GM21737 (cell line): ENCODE measurements around the gene ZEB2.

Experiments
- ATAC-seq: cut with Tn5 transposase; IDR thresholded peaks from one replicate; pipeline ENCODE4 v1.9.1; 2021; ENCODE audit warnings: mild to moderate bottlenecking, moderate library complexity; ENCODE audit not compliant: unreplicated experiment

ZEB2 gene

GRCh38 chr2:144496092-144496976 is 23.6 kb downstream of the ZEB2 start:
- ATAC-seq: no peak

- no peak for ATAC-seq
Measured at GRCh38 chr2:144495227-144496091, 24.5 kb downstream of the ZEB2 start.

- ATAC-seq: no peak
Measured at GRCh38 chr2:144493027-144493809, 26.7 kb downstream of the ZEB2 start.

GRCh38 chr2:144490857-144491256 is 29.1 kb downstream of the ZEB2 start:
- no peak for ATAC-seq

GRCh38 chr2:144490017-144490416 is 29.9 kb downstream of the ZEB2 start:
- no peak for ATAC-seq

GRCh38 chr2:144489315-144489916 is 30.5 kb downstream of the ZEB2 start:
- no peak for ATAC-seq

GRCh38 chr2:144484201-144484948 is 35.5 kb downstream of the ZEB2 start:
- no peak for ATAC-seq

- no peak for ATAC-seq
Measured at GRCh38 chr2:144481666-144482065, 38.3 kb downstream of the ZEB2 start.

GRCh38 chr2:144481109-144481508 is 38.8 kb downstream of the ZEB2 start:
- ATAC-seq: no peak

- ATAC-seq: no peak
Measured at GRCh38 chr2:144480285-144480684, 39.6 kb downstream of the ZEB2 start.

GRCh38 chr2:144479659-144480058 is 40.3 kb downstream of the ZEB2 start:
- ATAC-seq: no peak

- no peak for ATAC-seq
Measured at GRCh38 chr2:144479138-144479537, 40.8 kb downstream of the ZEB2 start.

- ATAC-seq: no peak
Measured at GRCh38 chr2:144477957-144478311, 42.0 kb downstream of the ZEB2 start.

GRCh38 chr2:144477281-144477956 is 42.5 kb downstream of the ZEB2 start:
- no peak for ATAC-seq

- no peak for ATAC-seq
Measured at GRCh38 chr2:144476682-144477081, 43.2 kb downstream of the ZEB2 start.

GRCh38 chr2:144475569-144476275 is 44.2 kb downstream of the ZEB2 start:
- no peak for ATAC-seq

- no peak for ATAC-seq
Measured at GRCh38 chr2:144475044-144475443, 44.9 kb downstream of the ZEB2 start.

- ATAC-seq: no peak
Measured at GRCh38 chr2:144474017-144474416, 45.9 kb downstream of the ZEB2 start.

GRCh38 chr2:144472911-144473310 is 47.0 kb downstream of the ZEB2 start:
- ATAC-seq: no peak
